ENCODE measurements around the gene GUF1.

- no peak for TF ChIP-seq ZZZ3 (IDR thresholded peaks at IDR 0.05; ENCODE audit: control insufficient read depth, insufficient read length, low read depth)
- no peak for TF ChIP-seq SUZ12 (IDR thresholded peaks at IDR 0.05; ENCODE audit: unreplicated experiment)
- no peak for TF ChIP-seq CREM (IDR thresholded peaks at IDR 0.05; ENCODE audit: low read depth)
Observed at GRCh38 chr4:44700427-44700826, 22.2 kb downstream of the GUF1 start.
